Right cardiac atrium (tissue), 5 donors: Measurements from ENCODE around the gene PODXL. TPM values are rescaled to one million over a fixed set of nuclear protein-coding genes. Genes with fewer than 3 reads are reported as not detected.
A peak's percentile ranks its signal among the peaks of the same experiment; 100 is the strongest.
"Not testable (repeated sequence)": the region's sequence is repeated elsewhere in the genome, so short reads cannot be mapped to it uniquely, and the experiment has no call there.

ENCODE experiments used
- ATAC-seq, 2 donors: fragments of 200-7000 bp; cut with Tn5 transposase; one replicate each; pipeline versions ENCODE4 v1.8.0 to v1.9.1; 2020; ENCODE audit warnings: moderate library complexity in 2 of 2, mild to moderate bottlenecking in 1 of 2
- DNase-seq, 3 donors: peaks; one replicate each; pipeline ENCODE4 v3.0.0-alpha.2; 2020
- H3K27ac ChIP-seq: one replicate; pipeline ENCODE4 v1.5.1; 2013; ENCODE audit warnings: mild to moderate bottlenecking, low read length, control low read depth, moderate library complexity
- H3K27me3 ChIP-seq: one replicate; pipeline ENCODE4 v1.6.1; 2013; ENCODE audit not compliant: control insufficient read depth, insufficient read depth
- H3K4me1 ChIP-seq: one replicate; pipeline ENCODE4 v1.6.1; 2013; ENCODE audit warnings: low read length; ENCODE audit not compliant: control insufficient read depth, insufficient read depth
- H3K4me3 ChIP-seq: one replicate; pipeline ENCODE4 v1.5.1; 2013; ENCODE audit warnings: low read length, control low read depth
- H3K9me3 ChIP-seq: one replicate; pipeline ENCODE4 v1.6.1; 2013; ENCODE audit warnings: low read length; ENCODE audit not compliant: control insufficient read depth
- WGBS: extraction: QIAGEN DNeasy Blood & Tissue Kit; methylation state at CpG from one replicate; pipeline ENCODE4 v1.1.7; 2013; 5-methylcytosine and 5-hydroxymethylcytosine counted together
- intact Hi-C, 4 donors: fragments of 100-400 bp; cut with DNase I; formaldehyde crosslinking; loops; one replicate each; pipeline versions ENCODE4 v1.11.0 to v1.14.0; 2022 to 2023
- polyA plus RNA-seq: library from polyadenylated mRNA; stranded (reverse); fragments of 200-250 nt; gene quantifications from one replicate; pipeline ENCODE4 v1.2.3, GENCODE V29; 2013
- total RNA-seq, 4 donors: library from RNA; stranded (reverse); fragmentation: NEBNext Ultra II Directional; extraction: Animal tissue kit (Norgen Biotek cat#: 25700); gene quantifications; one replicate each; pipeline ENCODE4 v1.2.1, GENCODE V29; 2021
- donor health status: healthy with polysubstance abuse.
- donor health status: DM: no; HTN: yes; CAD: no.
- donor health status: DM: no; HTN: no; CAD: no.
- donor health status: DM: no; HTN: yes; CAD: no; lungs with severe emphysema.
- donor health status: DM: yes; HTN: yes; CAD: no.

PODXL gene
- total and polyA plus RNA-seq, 5 donors: 29.1 to 81.1 (median 61.6) TPM

GRCh38 chr7:131511071-131511470, 45.4 kb downstream of the PODXL start:
- Histone ChIP-seq H3K27ac (peak overlapping the region; percentile 36), H3K27me3 (no peaks in the 10 kb centered on the region), H3K4me1 (peaks cover 14% of the 10 kb centered on the region), H3K4me3 (no peak overlapping the region), H3K9me3 (no peaks in the 10 kb centered on the region)
- ATAC-seq (no peak), DNase-seq (no peak)
- 83% methylated on average over 9 of the region's 9 CpGs for WGBS
- intact Hi-C loops: loop anchor here in 1 of 4 donors (5.0 kb wide), 1 partner anchor 141 kb away; no protein-coding TSS in a partner anchor

GRCh38 chr7:131509781-131510180, 46.6 kb downstream of the PODXL start:
- DNase-seq (no peak), ATAC-seq (no peak)
- no peak overlapping the region for H3K4me3 ChIP-seq
- no peaks in the 10 kb centered on the region for H3K27me3 ChIP-seq
- H3K9me3 ChIP-seq: no peaks in the 10 kb centered on the region
- peaks cover 14% of the 10 kb centered on the region for H3K4me1 ChIP-seq
- 92% methylated on average over 8 of the region's 8 CpGs for WGBS
- intact Hi-C loops: loop anchor here in 3 of 4 donors (2.0 to 5.0 kb wide), 2 partner anchors 143 to 145 kb away; no protein-coding TSS in a partner anchor
- H3K27ac ChIP-seq: no peak overlapping the region

- H3K4me1 ChIP-seq: peaks cover 13% of the 10 kb centered on the region
- no peak overlapping the region for H3K4me3 ChIP-seq
- intact Hi-C loops: loop anchor here in 2 of 4 donors (2.0 kb wide), 1 partner anchor 146 kb away; no protein-coding TSS in a partner anchor
- ATAC-seq (no peak), DNase-seq (peak in 1 of 3 donors; percentile 27)
- no peak overlapping the region for H3K27ac ChIP-seq
- 70% methylated on average over 10 of the region's 10 CpGs for WGBS
- no peaks in the 10 kb centered on the region for H3K9me3 ChIP-seq
- H3K27me3 ChIP-seq: no peaks in the 10 kb centered on the region
Observed at GRCh38 chr7:131508754-131509486, 47.5 kb downstream of the PODXL start.

- H3K27ac ChIP-seq: no peak overlapping the region
- no peak overlapping the region for H3K4me3 ChIP-seq
- DNase-seq (peak; percentile 86 to 96 (median 94)), ATAC-seq (peak; percentile 58 to 64)
- no peaks in the 10 kb centered on the region for H3K27me3 ChIP-seq
- peaks cover 16% of the 10 kb centered on the region for H3K4me1 ChIP-seq
- intact Hi-C loops: loop anchor here in 3 of 4 donors (2.0 kb wide), 1 partner anchor 147 kb away; no protein-coding TSS in a partner anchor
- H3K9me3 ChIP-seq: no peaks in the 10 kb centered on the region
- WGBS: 20% methylated on average over 14 of the region's 14 CpGs
Observed at GRCh38 chr7:131507592-131508331, 48.7 kb downstream of the PODXL start.

DNA sequence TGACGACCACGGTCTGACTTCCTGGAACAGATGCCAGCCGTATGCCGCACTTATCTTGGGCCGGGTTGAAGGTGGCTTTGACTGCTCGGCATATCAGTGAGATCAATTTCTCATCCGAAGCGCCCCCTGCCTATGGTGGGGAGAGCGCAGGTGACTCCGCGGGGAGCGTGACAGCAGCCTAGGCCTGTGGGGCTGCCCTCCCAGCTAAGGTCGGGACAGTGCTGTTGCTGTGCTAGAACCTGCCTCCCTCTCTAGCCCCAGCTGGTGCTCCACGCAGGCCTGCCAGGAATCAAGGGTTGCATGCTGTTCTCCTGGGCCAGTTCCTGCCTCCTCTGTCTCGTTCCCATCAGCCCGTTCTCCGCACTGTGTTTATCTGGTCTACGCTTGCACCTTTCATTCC, 49.8 kb downstream of the PODXL start:
- Histone ChIP-seq H3K9me3 (no peaks in the 10 kb centered on the region), H3K4me3 (no peak overlapping the region), H3K27ac (no peak overlapping the region), H3K27me3 (no peaks in the 10 kb centered on the region), H3K4me1 (peaks cover 21% of the 10 kb centered on the region)
- intact Hi-C loops: loop anchor here in 1 of 4 donors (2.0 kb wide), 1 partner anchor 148 kb away; no protein-coding TSS in a partner anchor
- ATAC-seq (no peak), DNase-seq (peak in 1 of 3 donors; percentile 57)
- 76% methylated on average over 18 of the region's 18 CpGs for WGBS

GRCh38 chr7:131505636-131506557, 50.5 kb downstream of the PODXL start:
- 89% methylated on average over 30 of the region's 30 CpGs for WGBS
- Histone ChIP-seq H3K9me3 (no peaks in the 10 kb centered on the region), H3K27me3 (no peaks in the 10 kb centered on the region), H3K4me1 (peaks cover 23% of the 10 kb centered on the region), H3K4me3 (no peak overlapping the region), H3K27ac (no peak overlapping the region)
- DNase-seq (no peak), ATAC-seq (no peak)
- intact Hi-C loops: loop anchor here in 1 of 4 donors (2.0 kb wide), 1 partner anchor 149 kb away; no protein-coding TSS in a partner anchor

- H3K27me3 ChIP-seq, H3K4me3 ChIP-seq, H3K9me3 ChIP-seq, intact Hi-C loops, DNase-seq, H3K27ac ChIP-seq, ATAC-seq: not testable (repeated sequence)
- peaks cover 23% of the 10 kb centered on the region for H3K4me1 ChIP-seq
- 92% methylated on average over 8 of the region's 8 CpGs for WGBS
Observed at GRCh38 chr7:131505037-131505620, 51.3 kb downstream of the PODXL start.

- WGBS: 87% methylated on average over 14 of the region's 14 CpGs
Observed at GRCh38 chr7:131504157-131504899, 52.1 kb downstream of the PODXL start.

DNA sequence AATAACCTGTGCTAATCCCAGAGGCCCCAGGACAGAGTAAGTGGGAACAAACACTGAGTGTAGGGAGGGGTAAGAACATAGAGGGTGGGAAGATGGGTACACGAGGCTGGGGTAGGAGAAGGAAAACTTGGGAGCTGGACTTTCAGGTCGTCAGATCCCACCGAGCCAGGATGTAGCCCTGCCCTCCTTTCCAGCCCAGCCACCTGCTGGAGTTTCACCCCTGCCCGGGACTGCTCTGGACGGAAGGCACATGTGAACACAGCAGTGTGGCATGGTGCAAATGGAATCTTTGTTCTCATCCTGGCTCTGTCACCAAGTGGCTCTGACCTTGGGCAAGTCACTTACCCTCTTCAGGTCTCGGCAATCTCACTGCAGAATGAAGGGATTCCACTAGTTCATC, 52.8 kb downstream of the PODXL start:
- Histone ChIP-seq H3K27me3 (no peaks in the 10 kb centered on the region), H3K4me3 (no peak overlapping the region), H3K9me3 (no peaks in the 10 kb centered on the region), H3K27ac (peak overlapping the region; percentile 82), H3K4me1 (peaks cover 23% of the 10 kb centered on the region)
- DNase-seq (no peak), ATAC-seq (peak in 1 of 2 donors; percentile 3)
- intact Hi-C loops: no loop called here
- 49% methylated on average over 6 of the region's 6 CpGs for WGBS

More at GRCh38 chr7:131504157-131504899, 52.1 kb downstream of the PODXL start:
- Histone ChIP-seq H3K27me3 (no peaks in the 10 kb centered on the region), H3K9me3 (no peaks in the 10 kb centered on the region), H3K4me3 (no peak overlapping the region), H3K4me1 (peaks cover 23% of the 10 kb centered on the region), H3K27ac (no peak overlapping the region)
- intact Hi-C loops: no loop called here
- no peak for DNase-seq
- no peak for ATAC-seq
